NOMO-1 (cell line): ENCODE results near the gene HOXB6.

Experiments used
- DNase-seq, 2 experiments: peaks; one replicate each; lab custom pipeline; 2025; ENCODE audit not compliant: unreplicated experiment in 2 of 2; lab: John Stamatoyannopoulos, UW

Gene HOXB6

DNA sequence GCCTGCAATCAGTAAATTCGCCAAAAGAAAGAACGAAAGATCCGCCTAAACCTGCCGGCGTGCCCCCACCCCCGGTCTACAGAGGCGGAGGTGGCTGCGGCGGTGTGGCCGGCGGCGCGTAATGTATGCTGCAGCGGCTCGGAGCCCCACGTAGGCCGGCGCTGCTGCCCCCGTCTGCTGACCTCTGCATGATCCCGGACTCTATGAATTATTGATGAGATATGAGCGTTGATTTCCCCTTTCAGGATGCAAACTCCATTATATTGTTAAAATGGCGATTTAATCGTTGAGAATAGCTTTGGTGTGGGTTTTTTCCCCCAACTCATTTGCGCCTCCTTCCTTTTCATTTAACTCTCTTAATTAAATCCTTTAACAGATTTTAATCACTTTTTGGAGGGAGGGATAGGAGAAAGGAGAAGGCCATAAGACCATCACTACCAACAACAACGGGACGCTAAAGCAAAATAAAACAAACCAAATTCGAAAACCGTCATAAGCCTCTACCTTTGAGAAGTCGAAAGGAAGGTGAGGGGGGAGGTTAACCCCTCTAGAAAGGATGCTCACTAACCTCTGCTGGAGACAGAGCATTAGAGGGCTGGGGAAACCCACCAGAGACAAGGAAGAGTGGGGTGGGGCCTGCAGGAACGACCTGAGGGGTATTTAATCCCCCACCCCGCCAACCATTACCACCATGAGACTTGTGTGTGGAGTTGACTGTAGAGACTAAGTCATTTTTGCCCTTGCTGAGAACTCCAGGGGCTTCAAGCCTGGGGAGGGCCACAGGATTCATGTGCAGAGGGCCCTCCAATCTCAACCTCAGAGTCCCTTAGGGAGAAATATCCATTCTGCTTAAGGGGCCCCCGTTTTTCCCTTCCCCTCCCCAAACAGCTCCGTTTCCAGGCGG lies 18.2 kb downstream of the HOXB6 start:
- DNase-seq = no peak

DNA sequence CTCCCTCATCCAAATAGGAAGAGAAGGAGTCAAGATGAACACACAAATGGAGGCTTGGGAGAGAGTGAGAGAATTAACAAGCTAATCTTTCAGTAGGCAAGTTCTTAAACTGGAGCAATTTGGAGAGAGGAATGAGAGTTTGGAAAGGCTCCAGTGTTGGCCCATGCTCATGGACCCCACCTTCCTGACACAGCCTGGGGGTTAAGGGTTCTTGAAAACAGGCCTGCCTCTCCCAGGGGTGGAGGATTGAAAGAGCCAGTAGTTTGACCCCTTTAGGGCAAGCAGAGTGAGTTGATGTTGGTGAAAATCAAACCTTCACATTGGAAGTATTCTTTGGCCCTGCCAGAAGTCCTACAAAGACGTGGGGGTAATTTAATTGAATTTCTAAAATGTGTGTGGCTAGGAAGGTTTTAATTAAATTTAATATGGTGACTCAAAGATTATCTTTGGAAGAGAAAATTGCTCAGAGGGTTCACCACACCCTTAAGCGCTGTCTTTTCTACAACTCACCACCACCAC lies 20.5 kb downstream of the HOXB6 start:
- DNase-seq = no peak

DNA sequence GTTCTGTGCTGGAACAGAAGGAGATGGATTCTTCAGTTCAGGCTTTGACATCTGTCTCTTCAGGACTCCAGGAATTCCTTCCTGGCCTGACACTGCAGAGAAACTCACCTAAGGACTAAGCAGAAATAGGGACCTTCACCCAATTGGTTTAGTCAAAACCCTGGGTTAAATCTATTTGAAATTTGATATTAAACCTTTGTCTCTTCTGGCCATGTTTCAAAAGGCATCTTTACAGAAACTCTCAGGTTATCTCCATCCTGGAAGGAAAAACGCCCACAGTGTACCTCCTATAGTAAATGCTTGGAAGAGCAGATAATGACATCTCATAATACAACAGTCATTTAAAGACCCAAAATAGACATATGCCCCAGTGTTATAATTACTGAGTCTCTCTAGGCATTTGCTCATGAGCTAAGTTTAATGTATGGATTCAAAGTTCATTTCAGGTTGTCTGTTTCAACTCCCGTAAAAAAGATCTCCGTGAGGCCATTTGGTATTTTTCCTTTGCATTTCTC lies 21.0 kb downstream of the HOXB6 start:
- DNase-seq = no peak

DNA sequence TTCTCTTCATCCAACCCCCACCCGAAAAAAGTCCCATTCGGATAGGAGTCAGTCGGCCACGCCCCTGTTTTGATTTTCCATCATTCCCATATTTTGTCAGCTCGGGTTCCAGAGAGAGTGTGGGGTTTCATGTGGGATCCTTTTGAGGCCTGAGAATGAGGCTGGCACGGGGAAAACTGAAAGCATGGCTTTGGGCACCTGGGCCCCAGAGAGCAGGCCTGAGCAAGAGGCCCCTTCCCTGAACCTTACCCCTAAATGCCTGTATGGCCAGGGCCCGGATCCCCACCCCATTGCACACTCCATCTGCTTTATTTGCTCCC lies 22.1 kb downstream of the HOXB6 start:
- no peak for DNase-seq

DNA sequence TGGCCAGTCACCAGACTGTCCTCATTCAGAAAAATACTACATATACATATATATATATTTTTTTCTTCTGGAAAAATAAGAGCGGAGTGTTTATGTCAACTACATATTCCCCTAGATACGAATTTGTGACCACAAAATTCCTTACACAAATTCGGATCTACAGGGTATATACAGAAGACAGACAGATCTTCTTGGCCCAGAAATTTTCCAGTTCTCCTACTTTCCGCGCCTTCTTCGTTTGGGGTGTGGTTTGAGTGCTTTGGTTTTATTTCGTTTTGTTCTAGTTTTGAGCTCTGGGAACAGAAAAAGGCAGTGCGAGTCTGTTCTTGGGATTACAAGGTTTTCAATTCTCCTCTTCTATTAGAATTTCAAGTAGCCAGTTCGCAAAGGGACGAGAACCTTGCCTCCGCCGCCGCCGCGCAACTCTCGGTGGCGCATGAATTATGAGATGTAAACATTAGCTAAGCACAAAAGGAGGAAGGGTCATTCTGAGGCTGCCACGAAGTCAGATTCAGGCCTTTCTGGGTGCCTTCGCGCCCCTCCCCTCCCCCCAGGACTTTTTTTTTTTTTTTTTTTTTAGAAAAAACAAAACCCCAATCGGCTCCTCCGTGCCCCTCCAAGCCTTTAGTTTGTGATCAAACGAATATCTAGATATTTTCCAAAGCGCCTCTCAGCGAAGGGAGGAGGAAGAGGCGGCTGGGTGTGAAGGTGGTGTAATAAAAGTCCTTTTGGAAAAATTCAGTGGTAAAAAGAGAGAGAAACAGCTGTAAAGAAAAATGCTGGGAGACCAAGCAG lies 24.8 kb downstream of the HOXB6 start:
- DNase-seq = no peak

DNA sequence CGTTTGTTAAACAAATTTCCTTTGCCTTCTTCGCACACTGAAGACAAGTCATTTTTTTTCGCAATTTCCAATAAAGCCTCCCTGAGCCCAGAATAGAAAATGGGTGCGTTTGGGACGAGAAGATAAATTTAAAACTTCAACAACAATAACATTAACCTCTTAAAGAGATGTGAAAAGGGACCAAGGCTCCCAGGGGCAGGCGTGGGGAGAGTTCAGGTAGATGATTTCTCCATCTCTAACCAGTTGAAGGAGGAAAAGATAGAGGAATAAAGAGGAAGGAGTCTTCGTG lies 25.4 kb downstream of the HOXB6 start:
- no peak for DNase-seq

DNA sequence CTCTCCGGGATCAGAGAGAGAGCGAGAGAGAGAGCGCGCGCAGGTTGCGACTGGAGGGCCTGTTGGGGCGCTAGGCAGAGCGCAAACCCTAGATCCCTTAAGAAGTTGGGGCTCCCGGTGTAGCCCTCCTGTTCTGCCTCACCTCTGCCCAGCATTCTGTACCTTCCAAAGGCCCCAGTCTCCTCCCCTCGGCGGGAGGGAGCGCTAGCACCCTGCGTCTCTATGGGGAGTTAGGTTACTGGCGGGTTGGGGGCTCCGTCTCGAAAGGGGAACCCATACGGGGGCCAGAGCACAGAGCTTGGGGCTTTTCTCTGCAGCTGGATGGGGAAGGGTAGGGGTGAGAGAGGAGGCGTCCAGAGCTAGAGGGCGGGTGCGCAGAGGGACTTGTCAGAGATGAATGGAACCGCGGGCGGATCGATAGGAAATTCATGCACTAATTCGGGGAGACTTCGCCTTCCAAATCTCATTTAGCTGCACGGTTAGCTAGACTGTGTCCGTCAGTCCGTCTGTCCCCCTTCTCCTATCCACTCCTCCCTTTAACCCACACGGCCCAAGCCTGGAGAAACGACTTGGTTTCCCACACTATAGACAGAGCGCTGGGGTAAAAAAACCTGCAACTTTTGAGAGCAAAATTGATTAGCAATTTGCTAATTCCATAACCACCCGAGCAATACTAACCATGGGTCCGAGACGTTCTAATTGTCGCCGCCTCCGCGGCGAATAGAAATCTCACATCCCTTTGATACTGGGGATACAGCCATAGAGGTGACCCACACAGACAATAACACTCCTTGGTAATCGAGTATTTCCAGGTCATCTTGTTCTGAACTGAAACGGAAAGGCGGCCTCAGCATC lies 25.9 kb downstream of the HOXB6 start:
- no peak for DNase-seq

DNA sequence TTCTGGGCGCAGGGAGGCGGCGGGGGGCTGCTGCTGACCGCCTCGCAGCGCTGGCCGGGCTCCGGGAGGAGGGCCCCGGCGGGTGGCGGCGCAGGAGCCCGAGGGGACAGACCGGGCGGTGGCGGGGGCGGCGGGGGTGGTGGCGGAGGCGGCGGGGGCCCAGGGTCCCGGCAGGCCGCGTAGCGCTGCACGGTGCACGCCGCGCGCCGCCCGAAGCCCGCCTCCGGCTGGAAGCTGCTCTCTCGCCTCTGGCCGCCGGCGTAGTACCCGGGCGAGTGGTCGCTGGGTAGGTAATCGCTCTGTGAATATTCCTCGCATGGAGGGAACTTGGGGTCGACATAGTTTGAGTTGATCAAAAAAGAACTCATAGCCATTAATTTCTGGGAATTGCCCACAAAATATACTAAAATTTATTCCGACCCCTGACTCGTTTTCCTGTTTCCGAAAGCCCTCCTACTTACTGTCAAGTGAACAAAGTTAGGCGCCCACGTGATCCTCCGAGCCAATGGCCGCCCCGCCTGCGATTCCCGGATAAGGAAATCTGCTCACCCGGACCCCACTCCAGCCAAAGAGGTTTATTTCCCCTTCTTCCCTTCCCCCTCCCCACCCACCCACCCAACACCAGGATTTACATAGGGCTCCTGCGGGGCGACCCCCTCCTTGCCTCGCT lies 26.7 kb downstream of the HOXB6 start, which contains the start of gene HOXB4:
Gene HOXB4, minus strand, starts transcription at position 405 of the 670 bp plus-strand sequence. Its CDS starts 31 bp downstream, at position 374.
- DNase-seq = peak; percentile 33 to 48

DNA sequence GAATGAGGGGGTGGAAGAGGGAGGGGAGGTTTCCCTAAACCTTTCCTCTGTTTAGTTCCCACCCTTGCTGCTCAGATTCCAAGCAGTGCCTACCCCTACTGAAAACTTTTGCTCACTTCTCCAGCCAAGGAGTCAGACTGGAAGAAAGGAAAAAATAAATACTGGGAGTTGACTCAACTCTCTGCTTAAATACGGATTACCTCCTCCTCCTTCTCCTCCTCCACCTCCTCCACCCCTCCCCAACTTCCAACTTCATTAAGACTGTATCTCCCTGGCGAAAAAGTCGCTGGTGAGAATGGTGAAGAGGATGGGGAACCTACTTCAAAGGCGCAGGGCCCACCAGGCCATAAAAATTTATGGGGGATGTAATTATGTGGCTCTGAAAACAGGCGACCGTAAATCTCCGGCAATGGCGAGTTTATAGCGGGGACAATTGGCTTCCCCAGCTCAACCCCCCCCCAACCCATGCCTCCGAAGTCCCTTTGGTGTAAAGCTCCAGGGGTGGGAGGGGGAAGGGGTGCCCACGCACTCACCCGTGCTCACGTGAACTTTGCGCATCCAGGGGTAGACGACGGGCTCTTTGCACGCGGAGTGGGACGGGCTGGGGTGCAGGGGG lies 27.3 kb downstream of the HOXB6 start:
- no peak for DNase-seq

DNA sequence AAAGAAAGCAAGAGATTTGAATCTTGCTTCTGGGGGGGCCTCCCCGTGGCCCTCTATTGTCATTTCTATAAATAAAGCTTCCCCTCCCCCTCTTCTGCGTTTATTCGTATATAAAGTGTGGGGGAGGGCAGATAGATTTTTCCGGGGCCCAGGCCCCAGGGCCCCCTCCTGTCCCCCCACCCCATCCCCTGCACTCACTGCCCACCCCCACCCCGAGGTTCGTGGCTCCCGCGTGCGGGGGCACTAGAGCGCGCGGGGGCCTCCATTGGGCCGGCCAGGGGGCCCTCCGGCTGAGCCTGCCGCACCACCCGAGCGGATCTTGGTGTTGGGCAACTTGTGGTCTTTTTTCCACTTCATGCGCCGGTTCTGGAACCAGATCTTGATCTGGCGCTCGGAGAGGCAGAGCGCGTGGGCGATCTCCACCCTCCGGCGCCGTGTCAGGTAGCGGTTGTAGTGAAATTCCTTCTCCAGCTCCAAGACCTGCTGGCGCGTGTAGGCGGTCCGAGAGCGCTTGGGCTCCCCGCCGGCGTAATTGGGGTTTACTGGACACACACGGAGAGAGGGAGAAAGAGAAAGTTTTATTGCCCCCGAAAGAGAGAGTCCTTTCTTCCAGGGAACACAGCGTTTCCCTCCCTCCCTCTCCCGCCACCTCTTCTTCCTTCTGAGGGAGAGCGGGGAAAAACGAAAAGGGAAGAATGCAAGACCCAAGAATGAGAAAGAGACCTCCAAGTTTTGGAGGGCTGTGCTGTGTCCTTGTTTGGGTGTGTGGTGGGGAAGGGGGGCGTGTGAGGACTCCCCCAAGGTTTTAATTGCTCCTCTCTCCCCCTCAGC lies 28.1 kb downstream of the HOXB6 start:
- no peak for DNase-seq

DNA sequence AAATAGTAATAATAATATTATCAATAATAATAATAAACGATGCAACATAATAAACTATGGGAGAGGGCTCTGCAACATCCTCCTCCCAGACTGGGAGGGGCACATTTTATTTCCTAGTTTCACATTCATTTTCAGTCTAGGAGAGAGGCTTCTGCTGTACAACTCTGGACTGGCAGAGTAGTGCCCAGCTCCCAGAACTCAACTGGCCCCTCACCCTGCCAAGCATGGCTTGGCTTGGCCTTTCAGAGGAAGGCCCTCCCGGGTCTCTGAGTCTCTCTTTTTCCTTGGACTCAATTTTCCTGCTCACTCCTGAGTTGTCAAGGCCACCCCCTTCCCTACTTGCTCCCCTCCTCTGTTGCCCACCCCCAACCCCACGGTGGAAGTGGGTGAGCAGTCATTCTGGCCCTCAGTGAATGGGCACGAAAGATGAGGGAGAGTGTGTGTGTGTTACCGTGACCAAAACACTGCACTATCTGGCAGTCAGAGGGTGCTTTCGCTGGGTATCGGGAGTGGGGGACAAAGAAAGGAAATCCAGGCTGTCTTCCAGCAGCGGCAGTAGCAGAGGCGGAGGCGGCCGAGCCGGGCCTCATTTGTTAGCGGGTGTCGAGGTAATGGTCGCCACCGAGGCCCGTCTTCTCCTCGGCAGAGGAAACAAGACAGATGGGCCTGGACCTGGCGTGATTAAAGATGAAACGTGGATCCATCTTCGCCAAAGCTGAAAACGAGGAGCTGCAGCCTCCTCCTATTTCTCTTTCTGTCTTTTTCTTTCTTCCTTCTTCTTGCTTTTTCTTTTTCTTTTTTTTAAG lies 28.9 kb downstream of the HOXB6 start:
- DNase-seq = no peak

DNA sequence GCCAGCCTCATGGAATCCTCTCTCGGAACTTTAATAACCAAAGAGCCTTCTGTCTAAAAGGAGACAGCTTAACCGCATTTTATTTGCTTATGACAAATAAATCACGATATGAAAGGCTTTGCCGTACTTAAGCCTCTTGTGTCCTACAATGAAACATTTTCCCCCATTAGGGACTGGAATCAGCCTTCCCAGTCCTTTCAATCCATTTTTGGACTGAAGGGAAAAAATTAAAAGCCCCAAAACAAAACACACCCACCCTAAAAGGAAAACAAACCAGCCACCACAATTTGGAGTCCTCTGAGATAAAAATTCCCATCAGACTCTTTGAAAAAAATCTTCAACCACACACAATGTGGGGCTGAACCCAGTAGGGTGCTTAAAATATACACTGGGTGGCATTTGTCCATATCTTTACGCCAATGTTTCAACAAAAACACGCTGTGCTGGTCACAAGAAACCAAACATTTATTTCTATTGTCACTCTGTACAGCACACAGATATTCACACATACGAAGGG lies 29.7 kb downstream of the HOXB6 start:
- DNase-seq = no peak

DNA sequence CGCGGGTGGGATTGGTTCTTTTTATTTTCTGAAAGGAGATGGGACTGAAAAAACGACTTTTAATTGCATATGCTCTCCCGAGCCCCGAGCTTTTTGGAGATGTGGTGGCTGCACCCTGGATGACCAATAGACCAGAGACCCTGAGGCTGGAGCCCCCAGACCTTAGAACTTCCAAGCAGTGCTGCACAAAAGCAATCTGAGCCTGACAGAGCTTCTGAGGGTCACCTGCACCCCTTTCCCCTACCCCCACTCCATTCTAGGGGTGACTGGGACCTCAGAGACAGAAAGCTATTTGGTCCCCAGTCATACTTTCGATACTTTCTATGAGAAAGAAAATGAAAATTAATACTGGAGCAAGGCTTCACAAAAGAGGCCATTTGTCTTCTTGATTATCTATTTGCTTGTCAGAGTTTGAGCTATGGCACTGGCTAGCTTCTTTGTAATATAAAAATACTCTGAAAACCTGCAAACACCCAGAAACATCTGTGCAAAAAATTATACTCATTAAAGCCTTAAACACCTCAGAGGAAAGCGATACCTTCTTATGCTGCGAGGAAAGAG lies 30.2 kb downstream of the HOXB6 start:
- DNase-seq = no peak

DNA sequence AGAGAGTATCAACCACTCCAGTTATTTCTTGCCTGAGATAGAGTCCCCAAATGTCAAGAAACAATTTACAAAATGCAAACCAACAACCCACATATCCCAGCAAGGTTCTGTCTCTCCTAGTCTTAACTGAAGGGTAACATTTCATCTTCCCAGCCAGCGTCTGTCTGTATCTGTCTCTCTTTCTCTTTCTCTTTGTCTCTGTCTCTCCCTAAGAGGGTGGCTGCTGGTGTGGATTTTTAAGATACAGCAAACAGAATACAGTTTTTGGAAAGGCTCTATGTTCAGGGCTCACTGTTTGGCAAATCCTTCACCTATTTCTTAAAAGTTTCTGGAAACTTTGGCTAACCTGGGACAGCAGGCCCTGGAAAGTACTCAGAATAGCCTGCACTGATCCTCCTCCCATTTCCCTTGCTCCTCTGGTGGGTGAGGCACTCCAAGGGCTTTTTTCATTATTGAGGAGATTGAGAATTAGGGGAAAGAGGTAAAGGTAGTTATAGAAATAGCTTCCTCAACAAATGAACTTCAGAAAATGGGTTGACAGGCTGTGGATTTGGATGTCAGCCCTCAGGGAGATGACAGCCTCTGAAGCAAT lies 32.9 kb downstream of the HOXB6 start:
- no peak for DNase-seq

DNA sequence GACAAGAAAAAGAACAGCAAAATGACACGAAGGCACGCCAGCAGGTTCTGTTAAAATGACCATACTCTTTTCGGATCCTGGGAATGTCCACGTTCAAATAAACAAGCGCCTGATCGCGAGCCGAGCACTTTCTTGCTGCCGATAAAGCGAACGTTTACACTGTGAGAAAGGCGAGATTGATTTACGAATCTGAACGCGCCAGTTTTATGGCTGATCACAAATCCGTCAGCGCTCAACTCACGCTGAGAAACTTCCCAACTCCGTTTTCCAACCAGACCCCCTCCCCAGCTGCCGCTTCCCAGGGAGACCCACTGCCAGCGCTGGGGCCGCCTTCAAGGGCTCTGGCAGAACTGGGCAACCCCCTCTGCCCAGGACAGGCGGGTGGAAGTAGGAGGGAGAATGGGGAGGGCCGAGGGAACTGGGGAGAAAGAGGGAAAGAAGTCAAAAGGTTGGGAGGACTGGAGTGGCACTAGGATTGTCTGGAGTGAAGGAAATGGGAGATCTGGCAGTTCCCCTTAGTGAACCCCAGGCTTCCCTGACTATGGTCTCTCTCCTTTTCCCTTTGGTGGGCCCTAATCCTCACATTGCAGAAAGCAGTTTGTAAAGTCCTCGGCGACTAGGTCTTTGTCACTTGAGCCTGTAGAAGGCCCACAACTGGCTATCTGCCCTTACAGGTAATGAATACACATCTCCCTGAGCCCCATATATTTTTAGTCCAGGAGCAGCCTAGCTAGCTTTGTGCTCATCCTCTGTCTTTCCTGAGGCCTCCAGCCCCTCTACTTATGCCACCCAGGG lies 33.6 kb downstream of the HOXB6 start:
- DNase-seq = no peak

DNA sequence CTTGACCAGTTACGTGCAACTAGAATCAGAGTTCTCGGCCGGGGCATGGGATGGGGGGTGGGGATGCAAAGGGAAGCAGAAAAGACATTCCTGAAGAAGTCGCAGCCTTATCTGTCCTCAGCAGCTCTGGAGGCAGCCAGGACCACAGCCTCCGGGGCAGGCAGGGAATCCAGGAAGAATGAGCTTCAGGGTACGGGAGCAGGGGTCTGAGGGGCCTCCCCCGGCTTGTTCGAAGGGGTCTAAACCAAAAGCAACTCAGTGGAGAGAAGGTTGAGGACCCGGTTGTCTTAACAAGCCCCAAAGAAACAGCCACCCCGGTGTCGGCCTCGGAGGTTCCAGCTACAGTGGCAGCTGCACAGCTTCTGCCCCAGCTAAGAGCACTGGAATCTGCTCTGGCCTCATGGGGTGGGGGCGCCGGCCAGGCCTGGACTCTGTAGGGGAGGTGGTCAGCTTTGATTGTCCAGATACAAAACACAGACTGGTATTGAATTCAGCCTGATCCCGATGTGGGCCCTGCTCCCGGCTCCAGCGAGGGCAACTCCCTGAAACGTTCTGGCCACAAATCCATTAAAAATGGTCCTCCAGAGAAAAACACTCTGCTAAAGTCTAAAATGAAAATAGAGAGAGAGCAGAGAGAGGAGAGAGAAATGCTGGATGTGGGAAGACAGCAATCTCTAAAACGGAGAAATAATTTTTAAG lies 34.3 kb downstream of the HOXB6 start:
- DNase-seq = no peak
